Esophagus muscularis mucosa (tissue), 4 donors: ENCODE data around the gene STK35. TPM values are rescaled to one million over a fixed set of nuclear protein-coding genes. Genes with fewer than 3 reads are reported as not detected.

ENCODE experiments used
- DNase-seq: peaks from one replicate; pipeline ENCODE4 v3.0.0-alpha.2; 2017; ENCODE audit errors: extremely low spot score
- H3K27ac ChIP-seq, 4 donors: fragments of 200-600 bp; sonication (generic); replicated peaks in 1 of 4; 1 replicate in 3 of 4; 2 replicates in 1 of 4; pipeline ENCODE4 v1.5.1; 2016 to 2019; ENCODE audit warnings: mild to moderate bottlenecking in 1 of 4
- H3K27me3 ChIP-seq, 4 donors: fragments of 200-600 bp; sonication (generic); one replicate each; pipeline versions ENCODE4 v1.5.1 to v1.6.0; 2016 to 2019
- H3K36me3 ChIP-seq, 4 donors: fragments of 200-600 bp; sonication (generic); one replicate each; pipeline ENCODE4 v1.5.1; 2016 to 2019
- H3K4me1 ChIP-seq, 4 donors: fragments of 200-600 bp; sonication (generic); one replicate each; pipeline ENCODE4 v1.5.1; 2016 to 2019
- H3K4me3 ChIP-seq, 4 donors: fragments of 200-600 bp; sonication (generic); 1 replicate in 2 of 4; 2 replicates in 2 of 4; pipeline ENCODE4 v1.5.1; 2016 to 2019; ENCODE audit warnings: mild to moderate bottlenecking in 4 of 4, moderate library complexity in 1 of 4
- H3K9me3 ChIP-seq, 4 donors: fragments of 200-600 bp; sonication (generic); 1 replicate in 3 of 4; 2 replicates in 1 of 4; pipeline ENCODE4 v1.5.1; 2016 to 2019
- CTCF ChIP-seq, 3 experiments: fragments of 200-600 bp in 2 of 3; fragments of 450-650 bp in 1 of 3; sonication (generic) in 2 of 3; IDR thresholded peaks; one replicate each; pipeline ENCODE4 v1.5.1; 2017 to 2019; ENCODE audit warnings: antibody characterized with exemption in 3 of 3, mild to moderate bottlenecking in 2 of 3, moderate library complexity in 1 of 3
- EP300 ChIP-seq: sonication (generic); formaldehyde crosslinking; IDR thresholded peaks from one replicate; pipeline ENCODE4 v1.6.1; 2017; ENCODE audit warnings: antibody characterized with exemption
- POLR2A ChIP-seq: fragments of 450-650 bp; IDR thresholded peaks from one replicate; pipeline ENCODE4 v1.6.1; 2017; ENCODE audit warnings: antibody characterized with exemption, moderate library complexity, mild to moderate bottlenecking, low read depth
- POLR2AphosphoS5 ChIP-seq, 2 donors: sonication (generic); formaldehyde crosslinking; IDR thresholded peaks; one replicate each; pipeline ENCODE4 v1.6.1; 2017; ENCODE audit warnings: antibody characterized with exemption in 2 of 2
- WGBS: methylation state at CpG from one replicate; pipeline ENCODE4 v1.1.5; 2018; 5-methylcytosine and 5-hydroxymethylcytosine counted together
- intact Hi-C: fragments of 100-400 bp; cut with DNase I; formaldehyde crosslinking; loops from one replicate; pipeline ENCODE4 v1.15.1; 2023
- total RNA-seq, 4 donors: library from RNA; depleted of rRNA; stranded (reverse); fragments of >200 nt; gene quantifications; one replicate each; pipeline versions ENCODE4 v1.1.0 to v1.2.1, GENCODE V29; 2016

Gene STK35
- total RNA-seq, 4 donors from 2014 or later: 19.2 to 24.1 (median 22.8) TPM

DNA sequence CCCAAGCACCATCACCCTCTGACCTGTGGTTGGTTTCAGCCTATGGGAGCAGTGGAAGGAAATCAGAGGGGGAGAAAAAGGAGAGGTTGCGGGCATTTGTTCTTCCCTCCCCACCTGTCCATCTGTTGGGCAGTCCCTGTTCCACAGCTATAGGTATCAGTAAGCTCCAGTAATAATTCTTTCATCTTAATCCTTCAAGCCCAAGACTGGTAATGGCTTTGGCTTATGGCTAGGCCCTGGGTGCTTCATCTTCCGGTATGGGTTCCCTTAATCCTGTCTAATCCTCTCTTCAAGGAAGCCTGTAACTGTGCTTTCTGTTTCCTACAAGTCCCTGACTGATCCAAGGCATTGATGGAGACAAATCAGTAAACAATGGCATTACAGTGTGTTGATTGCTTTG lies 42.2 kb upstream of the STK35 start:
- no peak overlapping the region for H3K27ac ChIP-seq
- H3K4me1 ChIP-seq: no peaks in the 10 kb centered on the region
- intact Hi-C loops: no loop called here
- peaks cover 0 to 14% (median 4%) of the 10 kb centered on the region in 4 donors for H3K9me3 ChIP-seq
- no peak overlapping the region for H3K4me3 ChIP-seq
- no peak for TF ChIP-seq POLR2A
- no peak for TF ChIP-seq POLR2AphosphoS5 (IDR thresholded peaks at IDR 0.05)
- TF ChIP-seq CTCF (IDR thresholded peaks at IDR 0.05): no peak
- no peak for TF ChIP-seq EP300
- no peaks in the 10 kb centered on the region for H3K36me3 ChIP-seq
- 93% methylated on average over 2 of the region's 2 CpGs for WGBS
- no peak for DNase-seq
- peaks cover 0 to 32% (median 0%) of the 10 kb centered on the region in 4 donors for H3K27me3 ChIP-seq

GRCh38 chr20:2065099-2065498 lies 36.5 kb upstream of the STK35 start:
- Histone ChIP-seq H3K27me3 (peaks cover 0 to 38% (median 3%) of the 10 kb centered on the region in 4 donors), H3K4me3 (no peak overlapping the region), H3K36me3 (no peaks in the 10 kb centered on the region), H3K27ac (no peak overlapping the region), H3K9me3 (no peaks in the 10 kb centered on the region), H3K4me1 (no peaks in the 10 kb centered on the region)
- no peak for DNase-seq
- 51% methylated on average over 3 of the region's 3 CpGs for WGBS
- intact Hi-C loops: no loop called here
- no peak for TF ChIP-seq POLR2A
- TF ChIP-seq POLR2AphosphoS5 (IDR thresholded peaks at IDR 0.05): no peak
- TF ChIP-seq CTCF (IDR thresholded peaks at IDR 0.05): no peak
- no peak for TF ChIP-seq EP300

- 75% methylated on average over 2 of the region's 2 CpGs for WGBS
- DNase-seq: no peak
- intact Hi-C loops: no loop called here
These were observed 35.0 kb upstream of the STK35 start for GRCh38 chr20:2066461-2067122.

DNA sequence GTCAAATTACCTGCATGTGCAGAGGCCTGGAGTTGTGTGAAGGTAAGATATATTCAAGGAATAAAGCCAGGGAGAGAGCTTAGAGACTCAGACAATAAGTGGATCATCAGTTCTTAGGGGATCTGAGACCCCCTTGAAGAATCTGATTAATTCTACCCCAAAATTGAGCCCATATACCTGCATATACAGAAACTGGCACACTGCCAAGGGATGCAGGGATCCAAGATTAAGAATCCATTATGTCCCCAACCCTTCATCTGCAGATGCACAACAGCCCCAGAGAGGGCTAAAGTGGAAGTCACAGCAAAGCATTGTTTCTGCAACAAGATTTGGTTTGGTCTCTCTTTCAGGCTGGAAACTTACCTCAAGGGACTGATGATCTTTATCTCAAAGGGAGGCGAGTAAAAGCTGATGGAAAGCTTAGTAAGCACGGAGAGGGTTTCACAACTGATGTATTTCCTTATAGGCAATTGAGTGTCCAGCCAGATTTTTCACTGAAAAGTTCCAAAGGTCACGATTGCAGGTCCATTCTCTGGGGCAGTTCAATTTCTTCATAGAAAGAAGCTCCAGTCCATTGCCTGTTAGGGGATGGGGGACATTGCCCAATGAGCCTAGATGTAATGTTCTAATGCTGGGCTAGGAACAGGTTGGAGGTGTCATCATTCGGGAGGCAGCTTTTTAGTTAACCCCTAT lies 20.9 kb upstream of the STK35 start:
- Histone ChIP-seq H3K9me3 (no peaks in the 10 kb centered on the region), H3K27me3 (peaks cover 0 to 35% (median 0%) of the 10 kb centered on the region in 4 donors), H3K4me3 (no peak overlapping the region), H3K36me3 (no peaks in the 10 kb centered on the region), H3K27ac (no peak overlapping the region), H3K4me1 (no peaks in the 10 kb centered on the region)
- DNase-seq: no peak
- 79% methylated on average over 4 of the region's 4 CpGs for WGBS
- intact Hi-C loops: no loop called here
- TF ChIP-seq EP300 (no peak), POLR2AphosphoS5 (IDR thresholded peaks at IDR 0.05) (no peak), CTCF (IDR thresholded peaks at IDR 0.05) (no peak), POLR2A (no peak)

More at GRCh38 chr20:2066461-2067122, 35.0 kb upstream of the STK35 start:
- H3K27me3 ChIP-seq: peaks cover 0 to 50% (median 3%) of the 10 kb centered on the region in 4 donors
- no peak overlapping the region for H3K27ac ChIP-seq
- H3K9me3 ChIP-seq: no peaks in the 10 kb centered on the region
- no peaks in the 10 kb centered on the region for H3K4me1 ChIP-seq
- no peak for TF ChIP-seq POLR2AphosphoS5 (IDR thresholded peaks at IDR 0.05)
- TF ChIP-seq POLR2A: no peak
- TF ChIP-seq EP300: no peak
- no peak for TF ChIP-seq CTCF (IDR thresholded peaks at IDR 0.05)
- H3K4me3 ChIP-seq: no peak overlapping the region
- no peaks in the 10 kb centered on the region for H3K36me3 ChIP-seq
